ENCODE measurements around the gene ATAD3C. TPM values are rescaled to one million over a fixed set of nuclear protein-coding genes. Genes with fewer than 3 reads are reported as not detected.
"Not testable (repeated sequence)": the region's sequence is repeated elsewhere in the genome, so short reads cannot be mapped to it uniquely, and the experiment has no call there.

ATAD3C gene
- total RNA-seq, 1 experiment from 2014 or later = 0.14 TPM

DNA sequence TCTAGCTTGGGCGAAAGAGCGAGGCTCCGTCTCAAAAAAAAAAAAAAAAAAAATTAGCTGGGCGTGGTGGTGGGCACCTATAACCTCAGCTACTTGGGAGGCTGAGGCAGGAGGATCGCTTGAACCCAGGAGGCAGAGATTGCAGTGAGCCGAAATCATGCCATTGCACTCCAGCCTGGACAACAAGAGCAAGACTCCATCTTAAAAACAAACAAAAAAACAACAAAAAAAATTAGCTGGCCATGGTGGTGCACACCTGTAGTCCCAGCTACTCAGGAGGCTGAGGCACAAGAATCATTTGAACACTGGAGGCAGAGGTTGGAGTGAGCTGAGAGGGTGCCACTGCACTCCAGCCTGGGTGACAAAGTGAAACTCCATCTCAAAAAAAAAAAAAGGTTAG, 20.5 kb upstream of the ATAD3C start:
- in situ Hi-C loops (cut with HindIII; ENCODE audit: low sequenced_read_pairs); DNase-seq (ENCODE audit: low spot score): not testable (repeated sequence)

DNA sequence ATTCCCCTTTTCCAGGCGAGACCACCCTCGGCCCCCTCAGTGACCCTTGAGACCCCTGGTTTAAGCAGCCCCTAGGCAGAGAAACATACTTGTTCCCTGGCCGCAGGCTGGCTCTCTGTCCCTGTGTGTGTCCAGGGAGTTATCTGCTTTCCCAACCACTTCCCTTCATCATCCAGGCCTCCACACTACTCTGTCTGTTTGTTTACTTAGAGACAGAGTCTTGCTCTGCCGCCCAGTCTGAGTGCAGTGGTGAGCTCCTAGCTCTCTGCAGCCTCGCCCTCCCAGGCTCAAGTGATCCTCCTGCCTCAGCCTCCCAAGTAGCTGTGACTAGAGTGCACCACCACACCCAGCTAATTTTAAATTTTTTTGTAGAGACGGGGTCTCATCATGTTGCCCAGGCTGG, 19.8 kb upstream of the ATAD3C start:
- no peak for DNase-seq (ENCODE audit: low spot score)
- in situ Hi-C loops (cut with HindIII; ENCODE audit: low sequenced_read_pairs) = loop anchor here (10.0 kb wide), 1 partner anchor 55 kb away; the partner anchor contains the start of gene AURKAIP1

DNA sequence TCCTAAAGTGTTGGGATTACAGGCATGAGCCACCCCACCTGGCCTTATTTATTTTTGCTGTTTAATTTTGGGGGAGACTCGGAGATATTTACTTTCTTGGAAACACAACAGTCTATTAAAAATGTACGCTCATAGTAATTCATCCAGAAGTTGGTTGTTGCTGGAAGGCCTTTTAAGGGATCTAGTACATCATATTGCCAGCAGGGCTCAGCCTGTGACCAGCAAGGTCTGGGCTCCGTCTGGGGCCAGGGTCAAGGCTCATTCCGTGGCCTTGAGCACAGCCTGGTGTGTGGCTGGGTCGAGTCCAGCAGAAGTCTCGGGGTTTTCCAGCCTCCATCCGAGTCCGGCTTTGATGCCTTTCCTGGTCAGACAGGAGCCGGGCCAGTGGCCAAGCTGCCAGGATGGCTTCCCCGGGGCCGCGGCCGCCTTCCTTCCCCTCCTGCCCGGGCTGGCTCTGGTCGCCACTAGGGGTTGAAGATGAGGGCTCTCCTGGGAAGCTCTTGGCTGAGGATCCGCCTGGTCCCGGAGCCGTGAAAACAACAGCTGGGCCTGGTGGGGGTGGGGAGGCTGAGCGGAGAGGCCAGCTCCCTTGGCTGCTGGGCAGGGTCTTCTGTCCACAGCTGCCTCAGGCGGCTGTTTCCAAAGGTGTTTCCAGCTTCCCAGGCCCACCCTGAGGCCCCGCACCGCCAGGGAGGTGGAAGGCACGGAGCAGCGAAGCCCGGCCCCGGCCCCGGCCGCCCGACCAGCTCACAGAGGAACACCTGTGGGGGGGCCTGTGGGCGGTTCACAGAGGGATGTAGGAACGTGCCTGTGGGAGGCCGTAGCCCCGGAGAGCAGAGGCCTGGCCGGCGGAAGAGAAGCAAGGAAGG, 19.1 kb upstream of the ATAD3C start:
- in situ Hi-C loops (cut with HindIII; ENCODE audit: low sequenced_read_pairs) = loop anchor here (10.0 kb wide), 1 partner anchor 56 kb away; the partner anchor contains the start of gene AURKAIP1
- peak; percentile 36 for DNase-seq (ENCODE audit: low spot score)

DNA sequence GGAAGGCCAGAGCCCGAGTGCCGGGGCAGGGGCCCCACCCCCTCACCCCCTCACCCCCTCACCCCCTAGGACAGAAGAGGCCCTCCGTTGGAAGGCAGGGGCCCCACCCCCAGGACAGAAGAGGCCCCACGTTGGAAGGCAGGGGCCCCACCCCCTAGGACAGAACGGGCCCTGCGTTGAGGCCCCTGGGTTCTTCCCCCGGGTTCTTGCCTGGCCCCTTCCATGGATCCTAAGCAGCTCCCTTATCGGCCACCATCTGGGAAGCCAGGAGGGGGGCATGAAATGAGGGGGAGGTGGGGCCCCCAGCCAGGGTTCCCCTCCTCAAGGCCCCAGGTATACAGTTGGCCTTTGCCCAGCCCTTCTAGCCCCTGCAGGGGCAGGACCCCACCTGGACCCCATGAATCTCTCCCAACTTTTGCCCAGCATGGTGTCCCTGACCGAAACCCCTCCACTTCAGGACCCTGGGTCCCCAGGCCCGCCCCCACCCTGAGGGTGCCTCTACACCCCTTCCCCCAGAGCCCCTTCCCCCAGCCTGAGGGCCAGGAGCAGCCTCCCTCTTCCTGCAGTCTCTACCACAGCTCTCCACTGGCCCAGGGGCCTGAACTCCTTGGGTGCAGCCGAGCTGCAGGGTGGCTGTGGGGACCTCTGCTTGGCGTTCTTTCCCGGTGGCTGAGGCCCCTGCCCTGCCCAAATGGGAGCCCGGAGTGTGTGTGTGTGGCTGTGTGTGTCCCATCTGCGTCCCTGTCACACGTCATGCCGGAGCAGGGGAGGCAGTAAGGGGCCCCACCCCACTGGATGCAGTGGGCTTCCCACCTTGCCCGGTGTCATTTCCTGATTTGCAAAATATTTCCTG, 18.3 kb upstream of the ATAD3C start:
- in situ Hi-C loops (cut with HindIII; ENCODE audit: low sequenced_read_pairs) = loop anchor here (10.0 kb wide), 1 partner anchor 56 kb away; the partner anchor contains the start of gene AURKAIP1
- no peak for DNase-seq (ENCODE audit: low spot score)

DNA sequence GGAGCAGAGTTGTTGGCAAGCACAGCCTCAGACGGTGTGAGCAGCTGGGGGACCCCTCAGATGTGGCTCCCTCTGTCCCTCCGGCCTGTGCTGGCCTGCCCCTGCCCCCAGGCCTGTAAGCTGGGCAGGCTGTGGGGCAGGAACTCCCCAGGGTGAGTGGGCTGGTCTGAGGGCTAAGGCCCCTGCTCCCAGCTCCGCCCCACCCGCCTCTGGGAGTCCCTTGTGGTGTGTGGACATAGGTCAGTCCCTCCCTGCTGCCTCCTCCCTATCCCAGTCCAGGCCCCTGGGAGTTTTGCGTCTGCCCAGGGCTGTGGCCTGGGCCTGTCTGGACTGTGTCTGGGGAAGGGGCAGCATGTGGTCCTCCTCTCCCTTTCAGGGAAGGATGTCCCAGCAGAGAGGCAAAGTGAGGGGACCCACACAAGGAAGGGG, 17.6 kb upstream of the ATAD3C start:
- DNase-seq (ENCODE audit: low spot score) = no peak
- in situ Hi-C loops (cut with HindIII; ENCODE audit: low sequenced_read_pairs) = loop anchor here (10.0 kb wide), 1 partner anchor 57 kb away; the partner anchor contains the start of gene AURKAIP1

DNA sequence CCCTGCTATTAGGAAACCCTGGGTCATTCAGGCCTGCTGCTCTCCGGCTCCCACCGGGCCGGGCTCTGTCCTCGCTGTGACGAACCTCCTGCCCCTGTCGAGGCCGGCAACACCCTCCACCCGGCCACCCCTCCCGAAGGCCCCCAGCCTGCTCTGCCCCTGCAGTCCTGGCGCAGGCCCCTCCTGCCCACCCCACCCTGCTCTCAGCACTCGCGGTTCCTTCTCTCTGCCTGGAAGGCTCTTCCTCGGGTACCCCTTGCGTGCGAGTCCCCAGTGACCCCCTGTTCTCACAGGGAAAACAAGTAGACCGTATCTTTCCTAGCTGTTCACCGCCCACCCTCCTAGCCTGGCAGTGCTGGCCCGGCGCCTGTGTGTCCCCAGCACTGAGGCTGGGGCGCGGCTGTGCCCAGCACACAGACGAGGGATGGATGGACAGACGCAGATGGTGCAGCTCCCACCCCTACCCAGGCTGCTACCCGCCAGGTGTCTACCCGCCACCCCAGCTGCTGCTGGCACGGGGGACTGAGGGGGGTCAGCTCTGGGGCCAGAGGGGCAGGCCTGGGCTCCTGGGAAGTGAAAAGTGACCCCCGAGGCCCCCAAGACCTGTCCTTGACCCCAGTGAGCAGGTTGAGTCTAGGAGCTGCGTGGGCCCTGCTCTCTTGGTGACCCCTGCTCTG, 17.1 kb upstream of the ATAD3C start:
- DNase-seq (ENCODE audit: low spot score) = no peak
- in situ Hi-C loops (cut with HindIII; ENCODE audit: low sequenced_read_pairs) = loop anchor here (10.0 kb wide), 1 partner anchor 58 kb away; the partner anchor contains the start of gene AURKAIP1

DNA sequence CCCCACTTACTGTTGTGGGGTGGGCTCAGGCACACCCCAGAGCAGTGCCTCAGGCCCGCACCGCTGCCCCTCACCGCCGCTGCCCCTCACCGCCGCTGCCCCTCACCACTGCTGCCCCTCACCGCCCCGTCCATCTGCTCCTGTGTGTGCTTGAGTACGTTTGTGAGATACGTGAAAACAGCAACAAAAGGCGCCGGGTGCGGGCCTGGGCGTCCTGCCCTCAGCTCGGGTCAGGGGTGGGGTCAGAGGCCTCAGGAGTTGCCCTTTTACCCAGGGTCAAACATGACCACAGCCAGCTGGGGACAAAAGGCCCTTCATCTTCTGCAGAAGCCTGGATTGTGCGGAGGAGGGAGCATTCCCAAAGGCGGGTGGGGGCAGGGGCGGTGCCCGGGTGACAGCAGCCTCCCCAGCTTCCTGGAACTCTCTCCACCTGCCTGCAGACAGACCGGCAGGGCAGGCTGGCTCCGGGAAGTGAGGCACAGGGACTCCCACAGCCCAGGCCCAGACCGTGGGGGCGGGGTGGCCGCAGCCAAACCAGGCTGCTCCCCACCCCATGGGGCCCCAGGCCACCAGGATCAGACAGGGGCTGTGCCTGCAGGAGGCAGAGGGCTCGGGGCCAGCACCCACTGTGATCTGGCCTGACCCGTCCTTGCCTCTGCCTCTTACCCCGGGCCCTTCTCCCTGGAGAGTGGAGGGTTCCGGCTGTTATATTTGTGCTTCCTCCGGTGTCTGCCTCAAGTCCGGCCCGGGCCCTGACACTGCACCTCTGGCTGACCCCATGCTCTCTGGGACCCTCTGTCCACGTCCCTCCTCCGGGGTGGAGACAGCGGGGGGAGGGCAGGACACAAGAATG, 16.3 kb upstream of the ATAD3C start:
- no peak for DNase-seq (ENCODE audit: low spot score)
- in situ Hi-C loops (cut with HindIII; ENCODE audit: low sequenced_read_pairs) = loop anchor here (10.0 kb wide), 1 partner anchor 58 kb away; the partner anchor contains the start of gene AURKAIP1

DNA sequence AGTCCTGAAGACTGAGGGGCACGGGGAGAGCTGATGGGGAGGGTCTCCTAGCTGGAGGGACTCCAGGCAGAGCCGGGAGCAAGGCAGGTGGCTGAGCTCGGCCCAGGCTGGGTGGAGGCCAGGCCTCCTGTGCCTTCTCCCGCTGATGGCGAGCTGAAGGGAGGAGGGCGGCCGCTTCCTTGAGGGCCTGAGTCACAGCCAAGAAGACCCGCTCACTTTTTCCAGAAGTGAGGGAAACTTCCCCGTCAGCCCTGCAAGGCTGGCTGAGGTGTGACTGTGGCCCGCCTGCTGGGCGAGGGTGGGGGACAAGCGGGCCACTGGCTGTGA, 15.7 kb upstream of the ATAD3C start:
- in situ Hi-C loops (cut with HindIII; ENCODE audit: low sequenced_read_pairs) = loop anchor here (10.0 kb wide), 1 partner anchor 59 kb away; the partner anchor contains the start of gene AURKAIP1
- no peak for DNase-seq (ENCODE audit: low spot score)

DNA sequence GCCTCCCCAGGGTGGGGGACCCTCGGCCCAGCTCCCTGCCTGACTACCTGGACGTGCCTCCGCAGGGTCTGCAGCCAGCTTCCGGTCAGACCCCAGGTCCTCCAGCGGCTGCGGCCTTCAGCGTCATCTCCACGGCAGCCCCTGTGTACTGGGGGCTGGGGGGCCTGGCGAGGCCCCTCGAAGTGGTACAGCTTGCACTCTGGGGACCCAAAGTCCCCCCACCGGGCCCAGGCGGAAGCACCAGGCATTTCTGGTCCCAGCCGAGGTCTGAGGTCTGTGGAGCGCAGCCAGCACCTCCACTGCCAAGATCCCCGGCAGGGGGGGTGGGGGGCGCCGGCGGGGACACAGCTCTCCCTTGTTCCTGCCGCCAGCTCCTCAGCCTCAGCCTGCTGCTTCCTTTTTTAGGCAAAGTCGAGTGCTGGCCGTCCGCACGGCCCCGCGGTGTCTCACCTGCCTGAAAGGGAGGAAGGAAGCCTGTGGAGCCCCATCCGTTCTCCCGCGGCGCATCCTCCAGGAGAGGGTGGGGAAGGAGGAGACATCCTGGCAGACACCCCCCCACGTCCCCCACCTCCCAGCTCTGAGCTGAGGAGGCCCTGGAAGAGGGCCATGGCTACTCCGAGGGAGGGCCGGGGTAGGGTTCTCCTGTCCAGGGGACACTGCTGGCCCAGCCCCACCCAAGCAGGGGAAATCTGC, 15.2 kb upstream of the ATAD3C start:
- in situ Hi-C loops (cut with HindIII; ENCODE audit: low sequenced_read_pairs) = loop anchor here (10.0 kb wide), 1 partner anchor 59 kb away; the partner anchor contains the start of gene AURKAIP1
- DNase-seq (ENCODE audit: low spot score) = no peak

DNA sequence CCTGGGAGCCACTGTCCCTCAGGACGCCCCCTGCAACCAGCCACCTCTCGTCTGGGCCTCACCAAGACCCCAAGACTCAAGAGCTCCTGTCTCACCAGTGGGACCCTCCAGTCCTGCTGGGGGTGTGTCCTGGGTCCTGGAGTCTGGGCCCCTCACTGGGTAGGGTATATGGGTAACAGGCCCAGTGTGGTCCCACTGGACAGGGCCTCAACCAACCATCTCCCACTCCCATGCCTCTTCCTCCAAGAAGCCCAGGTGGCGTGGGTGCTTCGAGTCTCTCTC, 14.7 kb upstream of the ATAD3C start:
- in situ Hi-C loops (cut with HindIII; ENCODE audit: low sequenced_read_pairs) = loop anchor here (10.0 kb wide), 1 partner anchor 60 kb away; the partner anchor contains the start of gene AURKAIP1

DNA sequence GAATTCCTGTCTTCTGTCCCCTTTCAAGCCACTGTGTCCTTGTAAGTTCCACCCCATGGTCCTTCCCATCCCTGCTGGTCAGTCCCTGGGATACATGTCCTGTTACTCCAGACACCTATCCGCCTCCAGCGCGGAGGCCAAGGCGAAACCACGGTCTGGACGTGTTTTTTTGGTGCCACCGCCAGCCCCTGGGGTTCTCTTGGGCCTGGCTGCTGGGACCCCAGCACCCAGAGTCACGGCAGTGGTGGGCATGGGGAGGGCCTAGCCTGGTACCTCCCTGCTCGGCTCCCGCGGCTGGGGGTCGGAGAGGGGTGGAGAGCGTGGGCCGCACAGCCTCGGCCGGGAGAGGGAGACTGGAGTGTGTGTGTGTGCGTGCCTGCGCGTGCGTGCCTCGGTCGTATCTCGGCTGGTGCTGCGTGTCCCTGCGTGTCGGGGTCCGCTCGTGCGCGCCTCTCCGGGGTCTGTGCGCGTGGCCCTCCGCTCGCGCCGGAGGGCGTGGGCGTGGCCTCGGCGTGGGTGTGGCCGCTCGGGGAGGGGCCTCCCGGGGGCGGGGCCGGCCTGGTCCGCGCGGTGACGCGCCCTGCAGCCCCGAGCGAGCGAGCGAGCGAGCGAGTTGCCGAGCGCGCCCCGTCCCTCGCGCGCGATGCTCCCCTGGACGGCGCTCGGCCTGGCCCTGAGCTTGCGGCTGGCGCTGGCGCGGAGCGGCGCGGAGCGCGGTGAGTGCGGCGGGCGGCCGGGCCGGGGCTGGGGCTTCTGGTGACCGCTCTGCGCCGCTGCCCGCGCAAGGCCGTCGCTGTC, 14.2 kb upstream of the ATAD3C start, which contains the start of gene VWA1:
VWA1 (plus strand) TSS at position 585 of the 798 bp plus-strand sequence; CDS start at position 644, 59 bp downstream.
- in situ Hi-C loops (cut with HindIII; ENCODE audit: low sequenced_read_pairs) = loop anchor here (10.0 kb wide), 1 partner anchor 61 kb away; the partner anchor contains the start of gene AURKAIP1
- DNase-seq (ENCODE audit: low spot score) = no peak

More for the DNA sequence above, 14.7 kb upstream of the ATAD3C start:
- DNase-seq (ENCODE audit: low spot score) = no peak

DNA sequence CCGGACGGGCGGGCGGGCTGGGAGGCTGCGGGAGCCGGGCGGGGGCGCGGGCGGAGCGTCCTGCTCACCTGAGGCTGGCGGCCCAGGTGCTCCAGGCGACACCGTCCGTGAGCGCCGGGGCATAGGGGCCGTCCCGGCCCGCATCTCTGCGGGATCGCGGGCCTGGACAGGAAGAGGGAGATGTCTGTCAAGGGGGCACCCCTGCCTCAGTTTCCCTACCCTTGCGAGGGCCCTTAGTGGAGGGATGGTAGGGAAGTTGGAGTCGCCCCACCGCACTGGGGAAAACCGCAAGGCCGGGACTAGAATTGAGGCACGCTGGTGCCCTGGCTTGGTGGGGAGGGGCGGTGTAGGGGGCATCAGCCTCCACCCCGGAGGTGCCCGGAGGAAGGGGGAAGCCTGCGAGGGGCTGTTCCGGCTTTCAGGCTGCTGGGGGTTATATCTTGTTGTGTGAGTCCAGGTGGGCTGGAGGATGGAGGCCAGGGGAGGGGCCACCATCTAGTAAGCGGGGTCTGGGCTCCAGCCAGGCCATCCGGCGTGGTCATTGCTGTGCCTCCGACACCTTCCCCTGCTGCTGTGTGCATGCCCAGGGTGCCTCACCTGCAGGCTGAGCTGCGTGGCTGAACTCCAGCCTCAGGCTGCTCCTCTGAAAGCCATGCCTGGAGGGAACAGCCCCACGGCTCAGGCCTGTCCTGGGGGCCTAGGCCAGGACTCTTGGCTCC, 13.4 kb upstream of the ATAD3C start:
- in situ Hi-C loops (cut with HindIII; ENCODE audit: low sequenced_read_pairs) = loop anchor here (10.0 kb wide), 1 partner anchor 61 kb away; the partner anchor contains the start of gene AURKAIP1
- no peak for DNase-seq (ENCODE audit: low spot score)

DNA sequence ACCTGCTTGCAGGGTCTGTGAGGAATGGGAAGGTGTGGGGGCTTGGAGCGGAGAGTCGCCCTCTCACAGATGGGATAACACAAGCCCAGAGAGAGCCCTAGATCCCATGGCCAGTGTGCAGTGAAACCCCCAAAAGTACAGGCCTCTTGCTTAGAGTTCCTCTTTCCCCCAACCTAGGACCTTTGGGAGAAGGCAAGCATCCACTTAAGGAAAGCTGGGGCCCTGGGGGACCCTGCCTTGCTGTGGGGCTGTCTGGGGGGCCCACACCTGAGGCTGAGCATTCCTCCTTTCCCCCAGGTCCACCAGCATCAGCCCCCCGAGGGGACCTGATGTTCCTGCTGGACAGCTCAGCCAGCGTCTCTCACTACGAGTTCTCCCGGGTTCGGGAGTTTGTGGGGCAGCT, 12.9 kb upstream of the ATAD3C start:
- no peak for DNase-seq (ENCODE audit: low spot score)
- in situ Hi-C loops (cut with HindIII; ENCODE audit: low sequenced_read_pairs) = loop anchor here (10.0 kb wide), 1 partner anchor 62 kb away; the partner anchor contains the start of gene AURKAIP1

DNA sequence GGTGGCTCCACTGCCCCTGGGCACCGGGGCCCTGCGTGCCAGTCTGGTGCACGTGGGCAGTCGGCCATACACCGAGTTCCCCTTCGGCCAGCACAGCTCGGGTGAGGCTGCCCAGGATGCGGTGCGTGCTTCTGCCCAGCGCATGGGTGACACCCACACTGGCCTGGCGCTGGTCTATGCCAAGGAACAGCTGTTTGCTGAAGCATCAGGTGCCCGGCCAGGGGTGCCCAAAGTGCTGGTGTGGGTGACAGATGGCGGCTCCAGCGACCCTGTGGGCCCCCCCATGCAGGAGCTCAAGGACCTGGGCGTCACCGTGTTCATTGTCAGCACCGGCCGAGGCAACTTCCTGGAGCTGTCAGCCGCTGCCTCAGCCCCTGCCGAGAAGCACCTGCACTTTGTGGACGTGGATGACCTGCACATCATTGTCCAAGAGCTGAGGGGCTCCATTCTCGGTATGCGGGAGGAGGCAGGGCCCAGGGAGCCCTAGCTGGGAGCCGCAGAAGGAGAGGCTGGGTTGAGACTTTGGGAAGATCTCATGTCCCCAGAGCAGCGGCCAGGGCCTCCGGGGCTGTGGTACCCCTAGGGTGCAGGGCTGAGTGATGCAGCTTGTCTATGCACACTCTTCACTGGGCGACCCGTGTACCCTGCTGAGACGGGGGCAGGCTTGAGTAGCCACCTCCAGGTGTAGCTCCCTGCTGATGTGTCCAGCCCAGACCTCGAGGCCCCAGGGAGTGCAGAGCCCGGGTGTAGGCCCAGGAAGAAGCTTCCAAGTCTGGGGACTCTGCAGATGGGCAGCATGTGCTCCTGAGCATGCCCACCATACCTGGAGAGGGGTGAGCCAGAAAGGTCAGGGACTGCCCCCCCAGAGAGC, 12.2 kb upstream of the ATAD3C start:
- in situ Hi-C loops (cut with HindIII; ENCODE audit: low sequenced_read_pairs) = loop anchor here (10.0 kb wide), 1 partner anchor 62 kb away; the partner anchor contains the start of gene AURKAIP1
- DNase-seq (ENCODE audit: low spot score) = no peak

DNA sequence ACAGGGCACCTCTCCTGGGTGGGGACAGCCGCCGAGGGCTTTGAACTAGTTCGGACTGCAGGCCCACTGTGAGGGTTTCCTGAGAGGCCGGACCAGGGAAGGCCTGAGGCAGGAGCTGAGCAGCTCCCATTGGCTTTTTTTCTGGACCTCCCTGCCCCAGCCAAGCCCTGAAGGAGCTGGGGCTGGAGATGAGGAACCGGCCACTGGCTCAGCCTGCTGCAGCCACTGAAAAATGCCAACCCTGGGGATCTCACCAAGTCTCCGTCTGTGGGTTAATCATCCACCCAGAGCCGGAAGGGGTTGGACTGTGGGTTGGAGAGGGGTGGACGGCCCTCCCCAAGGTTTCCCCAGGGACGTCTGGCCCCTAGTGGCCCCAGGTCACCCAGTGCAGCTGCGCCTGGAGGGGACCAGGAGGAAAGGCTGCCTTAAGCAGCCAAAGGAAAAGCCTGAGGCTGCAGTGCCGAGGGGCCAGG, 11.5 kb upstream of the ATAD3C start:
- in situ Hi-C loops (cut with HindIII; ENCODE audit: low sequenced_read_pairs) = loop anchor here (10.0 kb wide), 1 partner anchor 63 kb away; the partner anchor contains the start of gene AURKAIP1
- DNase-seq (ENCODE audit: low spot score) = no peak

Data from G401 (cell line).